ENCODE measurements around the gene SCPEP1. TPM values are rescaled to one million over a fixed set of nuclear protein-coding genes. Genes with fewer than 3 reads are reported as not detected.

SCPEP1 gene
- total RNA-seq, 4 donors from 2014 or later, result 37.7 to 58.0 (median 48.2) TPM

DNA sequence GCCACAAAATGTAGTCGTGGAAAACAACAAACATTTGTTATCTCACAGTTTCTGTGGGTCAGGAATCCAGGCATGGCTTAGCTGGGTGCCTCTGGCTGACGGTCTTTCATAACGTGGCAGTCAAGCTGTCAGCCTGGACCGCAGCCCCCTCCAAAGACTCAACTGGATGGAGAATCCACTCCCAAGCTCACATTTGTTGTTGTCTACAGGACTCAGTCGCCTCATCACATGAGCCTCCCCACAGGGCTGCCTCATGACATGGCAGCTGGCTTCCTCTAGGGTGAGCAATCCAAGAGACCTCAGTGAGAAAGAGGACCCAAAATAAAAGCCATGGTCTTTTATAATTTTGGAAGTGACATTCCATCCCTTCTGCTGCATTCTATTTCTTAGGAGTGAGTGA is 72.4 kb downstream of the SCPEP1 start:
- Histone ChIP-seq H3K9me3 (no peaks in the 10 kb centered on the region), H3K27ac (no peak overlapping the region), H3K27me3 (peaks cover 0 to 12% of the 10 kb centered on the region in 2 donors), H3K36me3 (no peaks in the 10 kb centered on the region), H3K4me3 (no peak overlapping the region), H3K4me1 (peaks cover 0 to 6% of the 10 kb centered on the region in 2 donors)
- no peak for DNase-seq
- no peak for TF ChIP-seq POLR2A (IDR thresholded peaks at IDR 0.05)
- TF ChIP-seq, protein P1, sequence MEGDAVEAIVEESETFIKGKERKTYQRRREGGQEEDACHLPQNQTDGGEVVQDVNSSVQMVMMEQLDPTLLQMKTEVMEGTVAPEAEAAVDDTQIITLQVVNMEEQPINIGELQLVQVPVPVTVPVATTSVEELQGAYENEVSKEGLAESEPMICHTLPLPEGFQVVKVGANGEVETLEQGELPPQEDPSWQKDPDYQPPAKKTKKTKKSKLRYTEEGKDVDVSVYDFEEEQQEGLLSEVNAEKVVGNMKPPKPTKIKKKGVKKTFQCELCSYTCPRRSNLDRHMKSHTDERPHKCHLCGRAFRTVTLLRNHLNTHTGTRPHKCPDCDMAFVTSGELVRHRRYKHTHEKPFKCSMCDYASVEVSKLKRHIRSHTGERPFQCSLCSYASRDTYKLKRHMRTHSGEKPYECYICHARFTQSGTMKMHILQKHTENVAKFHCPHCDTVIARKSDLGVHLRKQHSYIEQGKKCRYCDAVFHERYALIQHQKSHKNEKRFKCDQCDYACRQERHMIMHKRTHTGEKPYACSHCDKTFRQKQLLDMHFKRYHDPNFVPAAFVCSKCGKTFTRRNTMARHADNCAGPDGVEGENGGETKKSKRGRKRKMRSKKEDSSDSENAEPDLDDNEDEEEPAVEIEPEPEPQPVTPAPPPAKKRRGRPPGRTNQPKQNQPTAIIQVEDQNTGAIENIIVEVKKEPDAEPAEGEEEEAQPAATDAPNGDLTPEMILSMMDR (IDR thresholded peaks at IDR 0.05), result no peak
- intact Hi-C loops (cut with DNase I; ENCODE audit: low total_unique reads), result no loop called here

DNA sequence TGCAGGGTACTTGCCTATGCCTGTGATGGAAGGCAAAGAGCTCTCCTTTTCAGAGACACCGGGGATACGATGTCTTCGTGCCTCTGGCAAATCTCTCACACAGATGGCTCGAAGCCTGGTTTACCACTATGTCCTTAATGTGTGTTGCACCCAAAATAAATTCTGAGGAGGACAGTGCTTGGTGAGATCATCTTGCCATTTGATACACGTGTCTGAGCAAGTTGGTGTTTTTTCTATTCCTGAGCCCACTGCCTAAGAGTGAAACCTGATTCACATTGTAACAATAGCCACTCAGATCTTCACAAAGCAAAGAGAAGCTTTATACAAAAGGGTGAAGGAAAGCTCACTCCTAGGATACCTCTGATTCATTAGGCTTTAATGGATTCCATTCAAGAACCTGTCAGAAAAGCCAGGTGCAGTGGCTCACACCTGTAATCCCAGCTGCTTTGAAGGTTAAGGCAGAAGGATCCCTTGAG is 74.0 kb downstream of the SCPEP1 start:
- H3K27ac ChIP-seq, result no peak overlapping the region
- intact Hi-C loops (cut with DNase I; ENCODE audit: low total_unique reads), result no loop called here

More for the DNA sequence above, 74.0 kb downstream of the SCPEP1 start:
- no peak overlapping the region for H3K4me3 ChIP-seq
- TF ChIP-seq, protein P1 (IDR thresholded peaks at IDR 0.05), result no peak
- no peak for TF ChIP-seq POLR2A (IDR thresholded peaks at IDR 0.05)
- H3K9me3 ChIP-seq, result no peaks in the 10 kb centered on the region
- no peak for DNase-seq
- H3K27me3 ChIP-seq, result peaks cover 0 to 7% of the 10 kb centered on the region in 2 donors
- no peaks in the 10 kb centered on the region for H3K4me1 ChIP-seq
- no peaks in the 10 kb centered on the region for H3K36me3 ChIP-seq

Other genes with a start within 250 kb of the SCPEP1 start
- 10 to 100 TPM in 1 of 4 donors, 1 to 10 TPM in 2, not detected in 1; 1.4 to 27.4 (median 9.4) TPM for gene C17orf67, start 144.2 kb upstream of the SCPEP1 start, total RNA-seq
- gene DGKE, start 144.0 kb upstream of the SCPEP1 start, total RNA-seq, result 10 to 100 TPM; 14.4 to 31.2 (median 23.1) TPM
- 10 to 100 TPM; 17.4 to 80.0 (median 35.0) TPM for gene TRIM25, start 64.1 kb upstream of the SCPEP1 start, total RNA-seq
- gene COIL, start 17.1 kb upstream of the SCPEP1 start, total RNA-seq, result 10 to 100 TPM in 3 of 4 donors, 1 to 10 TPM in 1; 6.9 to 26.1 (median 14.3) TPM
- gene AKAP1, start 107.1 kb downstream of the SCPEP1 start, total RNA-seq, result 100 to 1,000 TPM in 1 of 4 donors, 10 to 100 TPM in 2, 1 to 10 TPM in 1; 7.1 to 264 (median 37.4) TPM